GM19438 (cell line): ENCODE results near the gene ARHGAP19.

ENCODE experiments used
- ATAC-seq: cut with Tn5 transposase; IDR thresholded peaks from one replicate; pipeline ENCODE4 v1.9.1; 2021; ENCODE audit warnings: low read depth; ENCODE audit not compliant: unreplicated experiment

ARHGAP19 gene

GRCh38 chr10:97292097-97292861, at the start of gene ARHGAP19:
TSS of gene ARHGAP19 (minus strand) at chr10:97292637. CDS start at chr10:97292627, 10 bp downstream.
- peak; percentile 96 for ATAC-seq

GRCh38 chr10:97341416-97341815, 49.0 kb upstream of the ARHGAP19 start:
- no peak for ATAC-seq

- ATAC-seq = no peak
Measured at GRCh38 chr10:97338041-97338440, 45.6 kb upstream of the ARHGAP19 start.

- ATAC-seq = no peak
Measured at GRCh38 chr10:97336942-97337831, 44.8 kb upstream of the ARHGAP19 start.

GRCh38 chr10:97336446-97336845, 44.0 kb upstream of the ARHGAP19 start:
- ATAC-seq = no peak

- ATAC-seq = no peak
Measured at GRCh38 chr10:97336006-97336405, 43.6 kb upstream of the ARHGAP19 start.

GRCh38 chr10:97335188-97335619, 42.8 kb upstream of the ARHGAP19 start:
- ATAC-seq = no peak

GRCh38 chr10:97334370-97335175, 42.1 kb upstream of the ARHGAP19 start, which contains the start of gene FRAT2:
TSS of gene FRAT2 (minus strand) at chr10:97334729. CDS start at chr10:97334572, 157 bp downstream.
- peak; percentile 79 for ATAC-seq

GRCh38 chr10:97333601-97334369, 41.3 kb upstream of the ARHGAP19 start:
- peak; percentile 19 for ATAC-seq

- ATAC-seq = no peak
Measured at GRCh38 chr10:97333351-97333600, 40.8 kb upstream of the ARHGAP19 start.

- no peak for ATAC-seq
Measured at GRCh38 chr10:97332591-97333350, 40.3 kb upstream of the ARHGAP19 start.

- no peak for ATAC-seq
Measured at GRCh38 chr10:97331153-97331703, 38.8 kb upstream of the ARHGAP19 start.

GRCh38 chr10:97329766-97330165, 37.3 kb upstream of the ARHGAP19 start:
- ATAC-seq = no peak

GRCh38 chr10:97328646-97329453, 36.4 kb upstream of the ARHGAP19 start:
- no peak for ATAC-seq

GRCh38 chr10:97327348-97328294, 35.2 kb upstream of the ARHGAP19 start:
- ATAC-seq = no peak

GRCh38 chr10:97325754-97326153, 33.3 kb upstream of the ARHGAP19 start:
- ATAC-seq = no peak

GRCh38 chr10:97323501-97323900, 31.1 kb upstream of the ARHGAP19 start:
- no peak for ATAC-seq
